ENCODE measurements around the gene SAFB. TPM values are rescaled to one million over a fixed set of nuclear protein-coding genes. Genes with fewer than 3 reads are reported as not detected.

SAFB gene
- polyA plus RNA-seq, 1 donor from 2014 or later, result 89.8 TPM

DNA sequence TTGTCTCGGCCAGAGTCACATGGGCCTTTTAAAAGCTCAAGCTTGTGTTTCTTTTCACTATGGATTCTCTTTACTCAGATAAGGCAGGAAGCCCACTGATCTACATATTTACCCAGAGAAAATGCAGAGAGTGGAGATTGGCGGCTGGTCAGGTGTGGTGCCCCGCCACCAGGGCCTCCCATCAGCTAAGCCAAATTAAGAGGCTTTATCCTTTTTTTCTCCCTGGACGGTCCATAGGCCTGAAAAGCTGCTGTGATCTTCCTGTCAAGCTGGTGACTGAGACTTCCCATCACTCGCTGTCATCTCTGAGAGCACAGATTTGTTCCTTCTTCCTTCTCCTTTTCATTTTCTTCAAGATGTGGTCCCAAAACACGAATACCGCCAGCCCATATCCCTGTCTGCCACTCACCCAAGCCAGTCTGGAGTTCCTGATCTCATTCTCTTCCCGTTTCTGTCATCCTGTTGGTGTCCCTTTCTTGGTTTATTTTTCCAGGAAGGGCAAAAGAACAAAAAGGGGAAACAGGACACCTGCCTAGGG, 1.9 kb downstream of the SAFB start:
- peaks cover 88% of the 10 kb centered on the region for H3K79me2 ChIP-seq (replicated peaks; ENCODE audit: insufficient read depth, low read length)
- peaks cover 17% of the 10 kb centered on the region for H4K20me1 ChIP-seq (ENCODE audit: insufficient read depth)
- peak overlapping the region; percentile 99 for H3K27ac ChIP-seq (ENCODE audit: low read length)
- H3K9ac ChIP-seq (ENCODE audit: low read length), result peak overlapping the region; percentile 99
- no peak overlapping the region for H2AFZ ChIP-seq (ENCODE audit: low read depth, low read length)
- H3K4me2 ChIP-seq (ENCODE audit: low read length), result peak overlapping the region; percentile 96
- no peaks in the 10 kb centered on the region for H3K36me3 ChIP-seq (ENCODE audit: insufficient read depth, low read length)
- peaks cover 4% of the 10 kb centered on the region for H3F3A ChIP-seq (ENCODE audit: insufficient read depth, low read length, poor library complexity, severe bottlenecking)
- H3K4me3 ChIP-seq (ENCODE audit: low read length), result peak overlapping the region; percentile 75
- no peaks in the 10 kb centered on the region for H3K27me3 ChIP-seq (ENCODE audit: insufficient read depth, low read depth, low read length)
- TF ChIP-seq, protein P1, sequence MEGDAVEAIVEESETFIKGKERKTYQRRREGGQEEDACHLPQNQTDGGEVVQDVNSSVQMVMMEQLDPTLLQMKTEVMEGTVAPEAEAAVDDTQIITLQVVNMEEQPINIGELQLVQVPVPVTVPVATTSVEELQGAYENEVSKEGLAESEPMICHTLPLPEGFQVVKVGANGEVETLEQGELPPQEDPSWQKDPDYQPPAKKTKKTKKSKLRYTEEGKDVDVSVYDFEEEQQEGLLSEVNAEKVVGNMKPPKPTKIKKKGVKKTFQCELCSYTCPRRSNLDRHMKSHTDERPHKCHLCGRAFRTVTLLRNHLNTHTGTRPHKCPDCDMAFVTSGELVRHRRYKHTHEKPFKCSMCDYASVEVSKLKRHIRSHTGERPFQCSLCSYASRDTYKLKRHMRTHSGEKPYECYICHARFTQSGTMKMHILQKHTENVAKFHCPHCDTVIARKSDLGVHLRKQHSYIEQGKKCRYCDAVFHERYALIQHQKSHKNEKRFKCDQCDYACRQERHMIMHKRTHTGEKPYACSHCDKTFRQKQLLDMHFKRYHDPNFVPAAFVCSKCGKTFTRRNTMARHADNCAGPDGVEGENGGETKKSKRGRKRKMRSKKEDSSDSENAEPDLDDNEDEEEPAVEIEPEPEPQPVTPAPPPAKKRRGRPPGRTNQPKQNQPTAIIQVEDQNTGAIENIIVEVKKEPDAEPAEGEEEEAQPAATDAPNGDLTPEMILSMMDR (IDR thresholded peaks at IDR 0.05; ENCODE audit: poor library complexity, severe bottlenecking), result no peak
- TF ChIP-seq POLR2AphosphoS5 (IDR thresholded peaks at IDR 0.05), result no peak
- TF ChIP-seq EZH2 (IDR thresholded peaks at IDR 0.05; ENCODE audit: borderline replicate concordance, insufficient read depth, low read length, poor library complexity, severe bottlenecking), result no peak
- no peak for TF ChIP-seq EP300 (conservative IDR thresholded peaks at IDR 0.05; ENCODE audit: poor library complexity, severe bottlenecking)
- no peak for TF ChIP-seq MXI1 (conservative IDR thresholded peaks at IDR 0.05; ENCODE audit: poor library complexity, severe bottlenecking)
- TF ChIP-seq, protein P2, sequence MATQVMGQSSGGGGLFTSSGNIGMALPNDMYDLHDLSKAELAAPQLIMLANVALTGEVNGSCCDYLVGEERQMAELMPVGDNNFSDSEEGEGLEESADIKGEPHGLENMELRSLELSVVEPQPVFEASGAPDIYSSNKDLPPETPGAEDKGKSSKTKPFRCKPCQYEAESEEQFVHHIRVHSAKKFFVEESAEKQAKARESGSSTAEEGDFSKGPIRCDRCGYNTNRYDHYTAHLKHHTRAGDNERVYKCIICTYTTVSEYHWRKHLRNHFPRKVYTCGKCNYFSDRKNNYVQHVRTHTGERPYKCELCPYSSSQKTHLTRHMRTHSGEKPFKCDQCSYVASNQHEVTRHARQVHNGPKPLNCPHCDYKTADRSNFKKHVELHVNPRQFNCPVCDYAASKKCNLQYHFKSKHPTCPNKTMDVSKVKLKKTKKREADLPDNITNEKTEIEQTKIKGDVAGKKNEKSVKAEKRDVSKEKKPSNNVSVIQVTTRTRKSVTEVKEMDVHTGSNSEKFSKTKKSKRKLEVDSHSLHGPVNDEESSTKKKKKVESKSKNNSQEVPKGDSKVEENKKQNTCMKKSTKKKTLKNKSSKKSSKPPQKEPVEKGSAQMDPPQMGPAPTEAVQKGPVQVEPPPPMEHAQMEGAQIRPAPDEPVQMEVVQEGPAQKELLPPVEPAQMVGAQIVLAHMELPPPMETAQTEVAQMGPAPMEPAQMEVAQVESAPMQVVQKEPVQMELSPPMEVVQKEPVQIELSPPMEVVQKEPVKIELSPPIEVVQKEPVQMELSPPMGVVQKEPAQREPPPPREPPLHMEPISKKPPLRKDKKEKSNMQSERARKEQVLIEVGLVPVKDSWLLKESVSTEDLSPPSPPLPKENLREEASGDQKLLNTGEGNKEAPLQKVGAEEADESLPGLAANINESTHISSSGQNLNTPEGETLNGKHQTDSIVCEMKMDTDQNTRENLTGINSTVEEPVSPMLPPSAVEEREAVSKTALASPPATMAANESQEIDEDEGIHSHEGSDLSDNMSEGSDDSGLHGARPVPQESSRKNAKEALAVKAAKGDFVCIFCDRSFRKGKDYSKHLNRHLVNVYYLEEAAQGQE (IDR thresholded peaks at IDR 0.05; ENCODE audit: borderline replicate concordance), result no peak
- TF ChIP-seq RAD21 (conservative IDR thresholded peaks at IDR 0.05), result no peak
- TF ChIP-seq SMC3 (conservative IDR thresholded peaks at IDR 0.05; ENCODE audit: poor library complexity), result no peak
- no peak for TF ChIP-seq TAF1 (IDR thresholded peaks at IDR 0.05; ENCODE audit: low read depth)
- H3K9me3 ChIP-seq (ENCODE audit: low read length), result no peaks in the 10 kb centered on the region
- no peaks in the 10 kb centered on the region for H3K9me2 ChIP-seq (ENCODE audit: insufficient read depth, low read length)

DNA sequence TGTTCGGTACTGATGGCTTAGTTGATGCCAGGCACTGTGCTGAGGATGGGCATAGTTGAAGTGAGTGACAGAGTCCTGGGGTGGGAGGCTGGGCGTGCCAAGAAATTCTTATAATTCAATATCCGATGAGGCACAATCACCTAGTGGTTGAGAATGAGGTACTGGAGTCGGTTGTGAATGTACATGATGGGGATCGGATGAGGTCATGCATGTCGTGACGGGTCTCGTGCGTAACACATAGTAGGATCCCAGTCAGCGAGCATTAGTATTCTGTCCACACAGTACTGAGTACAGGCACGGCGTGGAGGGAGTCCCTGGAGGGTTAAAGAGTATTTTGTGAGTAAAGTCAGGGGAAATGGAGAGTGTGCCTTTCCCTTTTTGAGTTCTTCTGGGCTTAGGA, 2.8 kb downstream of the SAFB start:
- no peak overlapping the region for H3K27ac ChIP-seq (ENCODE audit: low read length)
- H3K9me3 ChIP-seq (ENCODE audit: low read length), result no peaks in the 10 kb centered on the region
- H3K4me2 ChIP-seq (ENCODE audit: low read length), result no peak overlapping the region
- no peaks in the 10 kb centered on the region for H3K36me3 ChIP-seq (ENCODE audit: insufficient read depth, low read length)
- H3K27me3 ChIP-seq (ENCODE audit: insufficient read depth, low read depth, low read length), result no peaks in the 10 kb centered on the region
- H3K79me2 ChIP-seq (replicated peaks; ENCODE audit: insufficient read depth, low read length), result peaks cover 88% of the 10 kb centered on the region
- H2AFZ ChIP-seq (ENCODE audit: low read depth, low read length), result no peak overlapping the region
- no peaks in the 10 kb centered on the region for H3K9me2 ChIP-seq (ENCODE audit: insufficient read depth, low read length)
- H3K4me3 ChIP-seq (ENCODE audit: low read length), result peak overlapping the region; percentile 75
- peaks cover 17% of the 10 kb centered on the region for H4K20me1 ChIP-seq (ENCODE audit: insufficient read depth)
- H3K9ac ChIP-seq (ENCODE audit: low read length), result no peak overlapping the region
- peaks cover 4% of the 10 kb centered on the region for H3F3A ChIP-seq (ENCODE audit: insufficient read depth, low read length, poor library complexity, severe bottlenecking)
- TF ChIP-seq MXI1 (conservative IDR thresholded peaks at IDR 0.05; ENCODE audit: poor library complexity, severe bottlenecking) (no peak), SMC3 (conservative IDR thresholded peaks at IDR 0.05; ENCODE audit: poor library complexity) (no peak), RAD21 (conservative IDR thresholded peaks at IDR 0.05) (no peak), EZH2 (IDR thresholded peaks at IDR 0.05; ENCODE audit: borderline replicate concordance, insufficient read depth, low read length, poor library complexity, severe bottlenecking) (no peak), TAF1 (IDR thresholded peaks at IDR 0.05; ENCODE audit: low read depth) (no peak), EP300 (conservative IDR thresholded peaks at IDR 0.05; ENCODE audit: poor library complexity, severe bottlenecking) (no peak), POLR2AphosphoS5 (IDR thresholded peaks at IDR 0.05) (no peak)
- TF ChIP-seq, protein P2 (IDR thresholded peaks at IDR 0.05; ENCODE audit: borderline replicate concordance), result no peak
- TF ChIP-seq, protein P1 (IDR thresholded peaks at IDR 0.05; ENCODE audit: poor library complexity, severe bottlenecking), result no peak
